Neutrophil (primary cell): ENCODE measurements around the gene VTCN1.
"Not testable (repeated sequence)": the region's sequence is repeated elsewhere in the genome, so short reads cannot be mapped to it uniquely, and the experiment has no call there.

Experiments used
- H3K27ac ChIP-seq: fragments of 200-600 bp; sonication (generic); 2 replicates; pipeline ENCODE4 v1.5.1; 2016; ENCODE audit warnings: mild to moderate bottlenecking, moderate library complexity
- H3K27me3 ChIP-seq: fragments of 200-600 bp; sonication (generic); 2 replicates; pipeline ENCODE4 v1.6.0; 2016; ENCODE audit warnings: mild to moderate bottlenecking
- H3K36me3 ChIP-seq: fragments of 200-600 bp; sonication (generic); 2 replicates; pipeline ENCODE4 v1.5.1; 2017
- H3K4me1 ChIP-seq, 2 experiments: fragments of 200-600 bp in 1 of 2; sonication (generic) in 1 of 2; 1 replicate in 1 of 2; 2 replicates in 1 of 2; pipeline versions ENCODE4 v1.5.1 to v1.6.1; 2013 to 2016; ENCODE audit warnings: low read depth in 1 of 2, low read length in 1 of 2, mild to moderate bottlenecking in 1 of 2, moderate library complexity in 1 of 2; ENCODE audit not compliant: control insufficient read depth in 1 of 2, insufficient read depth in 1 of 2
- H3K4me3 ChIP-seq, 2 experiments: fragments of 200-600 bp in 1 of 2; sonication (generic) in 1 of 2; 1 replicate in 1 of 2; 2 replicates in 1 of 2; pipeline ENCODE4 v1.5.1; 2013 to 2016; ENCODE audit warnings: low read depth in 1 of 2, low read length in 1 of 2, mild to moderate bottlenecking in 1 of 2, moderate library complexity in 1 of 2
- H3K9me3 ChIP-seq: fragments of 200-600 bp; sonication (generic); 2 replicates; pipeline ENCODE4 v1.5.1; 2016
- TF ChIP-seq, protein P1 (sequence below): fragments of 200-600 bp; sonication (generic); IDR thresholded peaks from 2 replicates; pipeline ENCODE4 v1.5.1; 2016; ENCODE audit warnings: antibody characterized with exemption

Gene VTCN1

DNA sequence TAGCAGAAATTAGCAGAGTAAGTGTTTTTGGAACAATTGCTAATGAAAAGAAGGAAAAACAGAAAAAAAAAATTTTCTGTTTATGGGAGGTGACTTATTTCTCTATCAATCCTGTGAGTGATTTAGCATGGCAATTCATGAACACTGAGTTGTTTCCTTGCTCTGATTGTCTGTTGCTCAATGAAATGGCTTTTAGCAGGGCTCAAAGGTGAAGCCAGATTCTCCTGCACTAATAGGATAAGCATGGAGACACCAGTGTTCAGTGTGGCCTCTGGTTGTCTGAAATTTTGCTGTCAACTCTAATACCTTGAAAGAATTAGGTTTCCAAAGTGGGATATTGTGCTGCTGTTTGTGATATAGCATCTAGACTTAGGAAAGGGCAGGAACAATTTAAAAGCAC lies 105.0 kb downstream of the VTCN1 start:
- Histone ChIP-seq H3K9me3 (no peaks in the 10 kb centered on the region), H3K27me3 (no peaks in the 10 kb centered on the region), H3K4me3 (no peak overlapping the region), H3K27ac (no peak overlapping the region), H3K4me1 (no peaks in the 10 kb centered on the region), H3K36me3 (peaks cover 43% of the 10 kb centered on the region)
- TF ChIP-seq, protein P1, sequence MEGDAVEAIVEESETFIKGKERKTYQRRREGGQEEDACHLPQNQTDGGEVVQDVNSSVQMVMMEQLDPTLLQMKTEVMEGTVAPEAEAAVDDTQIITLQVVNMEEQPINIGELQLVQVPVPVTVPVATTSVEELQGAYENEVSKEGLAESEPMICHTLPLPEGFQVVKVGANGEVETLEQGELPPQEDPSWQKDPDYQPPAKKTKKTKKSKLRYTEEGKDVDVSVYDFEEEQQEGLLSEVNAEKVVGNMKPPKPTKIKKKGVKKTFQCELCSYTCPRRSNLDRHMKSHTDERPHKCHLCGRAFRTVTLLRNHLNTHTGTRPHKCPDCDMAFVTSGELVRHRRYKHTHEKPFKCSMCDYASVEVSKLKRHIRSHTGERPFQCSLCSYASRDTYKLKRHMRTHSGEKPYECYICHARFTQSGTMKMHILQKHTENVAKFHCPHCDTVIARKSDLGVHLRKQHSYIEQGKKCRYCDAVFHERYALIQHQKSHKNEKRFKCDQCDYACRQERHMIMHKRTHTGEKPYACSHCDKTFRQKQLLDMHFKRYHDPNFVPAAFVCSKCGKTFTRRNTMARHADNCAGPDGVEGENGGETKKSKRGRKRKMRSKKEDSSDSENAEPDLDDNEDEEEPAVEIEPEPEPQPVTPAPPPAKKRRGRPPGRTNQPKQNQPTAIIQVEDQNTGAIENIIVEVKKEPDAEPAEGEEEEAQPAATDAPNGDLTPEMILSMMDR = no peak

DNA sequence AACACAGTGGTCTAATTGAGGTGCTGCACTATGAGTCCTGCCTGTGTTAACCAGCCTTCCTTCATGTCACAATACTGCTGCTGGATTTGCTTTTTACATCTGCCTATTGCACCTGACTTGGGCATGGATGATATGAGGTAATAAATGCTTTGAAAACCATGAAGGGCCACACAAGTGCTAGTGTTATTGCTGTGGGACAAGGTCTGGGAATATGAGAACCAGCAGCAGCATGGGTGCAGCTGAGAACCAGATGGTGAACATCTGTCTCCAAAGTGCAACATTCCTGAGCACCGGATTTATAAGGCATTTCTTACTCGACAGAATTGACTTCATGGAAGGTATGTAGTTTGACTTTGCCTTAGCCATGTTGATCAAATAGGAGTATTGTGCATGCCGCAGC lies 105.7 kb downstream of the VTCN1 start:
- Histone ChIP-seq H3K4me1 (no peaks in the 10 kb centered on the region), H3K27ac (no peak overlapping the region), H3K36me3 (peaks cover 51% of the 10 kb centered on the region), H3K4me3 (no peak overlapping the region), H3K27me3 (no peaks in the 10 kb centered on the region), H3K9me3 (no peaks in the 10 kb centered on the region)
- TF ChIP-seq, protein P1 = no peak

DNA sequence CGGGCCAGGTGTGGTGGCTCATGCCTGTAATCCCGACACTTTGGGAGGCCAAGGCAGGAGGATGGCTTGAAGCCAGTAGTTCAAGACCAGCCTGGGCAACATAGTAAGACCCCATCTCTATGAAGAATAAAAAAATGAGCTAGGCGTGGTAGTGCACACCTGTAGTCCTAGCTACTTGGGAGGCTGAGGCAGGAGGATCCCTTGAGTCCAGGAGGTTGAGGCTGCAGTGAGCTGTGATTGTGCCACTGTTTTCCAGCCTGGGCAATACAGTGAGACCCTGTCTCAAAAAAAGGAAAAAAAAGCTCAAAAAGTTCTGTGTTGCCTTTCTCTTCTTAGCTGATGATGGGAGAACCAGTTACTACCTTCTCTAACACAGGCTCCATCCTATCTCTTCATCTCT lies 108.9 kb downstream of the VTCN1 start:
- not testable (repeated sequence) for H3K9me3 ChIP-seq, H3K4me3 ChIP-seq, H3K27ac ChIP-seq, H3K27me3 ChIP-seq, H3K4me1 ChIP-seq
- H3K36me3 ChIP-seq = peaks cover 82% of the 10 kb centered on the region

DNA sequence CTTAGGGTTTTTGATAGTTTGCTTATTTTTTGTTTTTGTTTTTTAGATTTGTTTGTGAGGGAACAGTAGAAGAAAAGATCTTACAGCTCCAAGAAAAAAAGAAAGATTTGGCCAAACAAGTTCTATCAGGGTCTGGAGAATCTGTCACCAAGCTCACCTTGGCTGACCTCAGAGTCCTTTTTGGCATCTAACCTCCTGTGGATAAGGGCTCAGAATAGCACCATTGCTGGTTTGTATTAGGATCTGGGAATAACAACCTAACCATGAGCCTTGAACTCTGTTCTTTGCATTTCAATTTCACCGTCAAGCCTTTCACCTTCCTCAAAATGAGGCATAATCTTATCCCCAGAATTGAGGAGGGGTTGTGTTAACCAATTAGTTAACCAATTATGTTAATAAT lies 109.4 kb downstream of the VTCN1 start:
- Histone ChIP-seq H3K4me3 (no peak overlapping the region), H3K27ac (no peak overlapping the region), H3K4me1 (no peaks in the 10 kb centered on the region), H3K36me3 (peaks cover 87% of the 10 kb centered on the region), H3K27me3 (no peaks in the 10 kb centered on the region), H3K9me3 (no peaks in the 10 kb centered on the region)
- TF ChIP-seq, protein P1 = no peak

DNA sequence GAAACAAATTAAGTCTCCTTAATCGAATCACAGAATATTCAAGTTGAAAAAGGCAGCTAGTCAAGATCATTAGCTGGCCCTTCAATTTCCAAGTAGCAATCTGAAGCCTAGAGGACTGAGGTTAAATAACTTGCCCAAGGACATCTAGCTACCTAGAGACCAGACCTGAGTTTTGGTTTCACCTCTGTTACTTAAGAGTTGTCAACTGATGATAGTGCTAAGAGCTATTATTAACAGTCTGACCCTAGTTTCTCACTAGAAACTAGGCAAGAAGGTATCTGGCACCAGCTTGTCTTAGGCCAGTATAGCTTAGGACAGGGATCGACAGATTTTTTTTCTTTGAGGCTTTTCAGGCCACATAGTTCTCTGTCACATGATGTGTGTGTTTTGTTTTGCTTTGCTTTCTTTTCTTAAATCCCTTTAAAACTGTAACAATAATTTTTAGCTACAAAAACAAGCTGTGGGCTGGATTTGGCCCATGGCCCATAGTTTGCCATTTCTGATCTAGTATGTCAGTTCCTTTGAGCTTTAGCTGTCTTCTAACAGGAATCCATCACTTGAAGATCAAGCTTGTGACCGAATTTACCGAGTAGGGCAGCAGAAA lies 112.3 kb downstream of the VTCN1 start:
- no peak overlapping the region for H3K27ac ChIP-seq
- no peaks in the 10 kb centered on the region for H3K27me3 ChIP-seq
- no peak overlapping the region for H3K4me3 ChIP-seq
- TF ChIP-seq, protein P1 = no peak
- no peaks in the 10 kb centered on the region for H3K4me1 ChIP-seq
- peaks cover 97% of the 10 kb centered on the region for H3K36me3 ChIP-seq
- no peaks in the 10 kb centered on the region for H3K9me3 ChIP-seq

DNA sequence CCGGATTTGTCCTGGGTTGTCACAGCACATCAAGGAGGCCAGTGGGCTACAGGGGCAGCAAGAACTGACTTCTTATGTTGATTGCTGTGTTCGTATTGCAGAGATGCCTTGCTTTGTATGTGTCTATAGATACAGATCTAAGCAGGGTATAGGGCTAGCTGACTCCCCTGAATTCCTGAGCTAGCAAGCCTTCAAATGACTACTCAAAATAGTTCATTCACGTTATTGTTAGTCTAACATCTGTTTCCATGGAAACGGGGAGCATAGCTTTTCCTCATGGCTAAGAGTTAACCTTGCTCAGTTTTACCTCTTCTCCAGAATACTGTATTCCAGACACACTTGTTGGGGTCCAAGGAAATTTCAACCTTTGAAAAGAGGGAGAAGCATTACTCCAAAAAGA lies 113.3 kb downstream of the VTCN1 start:
- TF ChIP-seq, protein P1 = no peak
- H3K9me3 ChIP-seq = no peaks in the 10 kb centered on the region
- no peaks in the 10 kb centered on the region for H3K4me1 ChIP-seq
- H3K27ac ChIP-seq = no peak overlapping the region
- no peak overlapping the region for H3K4me3 ChIP-seq
- no peaks in the 10 kb centered on the region for H3K27me3 ChIP-seq
- H3K36me3 ChIP-seq = peaks cover 97% of the 10 kb centered on the region
